ENCODE results near the gene FAM83B. TPM values are rescaled to one million over a fixed set of nuclear protein-coding genes. Genes with fewer than 3 reads are reported as not detected.

FAM83B gene
- total and polyA plus RNA-seq, 7 donors, result 0.04 to 1.7 (median 0.47) TPM

DNA sequence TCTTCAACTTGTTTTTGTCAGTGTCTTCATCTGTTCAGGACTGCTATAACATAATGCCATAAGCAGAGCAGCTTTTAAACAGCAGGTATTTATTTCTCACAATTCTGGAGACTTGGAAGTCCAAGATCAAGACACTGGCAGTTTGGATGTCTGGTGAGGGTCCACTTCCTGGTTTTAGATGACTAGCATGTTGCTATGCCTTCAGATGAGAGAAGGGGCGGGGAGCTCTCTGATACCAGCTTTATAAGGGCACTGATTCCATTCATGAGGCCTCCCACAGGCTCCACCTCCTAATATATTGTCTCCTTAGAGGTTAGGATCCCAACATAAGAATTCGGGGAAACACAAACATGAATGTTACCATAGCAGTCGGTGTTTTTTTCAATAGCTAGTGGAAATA is 52.9 kb downstream of the FAM83B start:
- TF ChIP-seq CTCF (IDR thresholded peaks at IDR 0.05), result no peak
- no peak for ATAC-seq
- Histone ChIP-seq H3K36me3 (ENCODE audit: insufficient read depth in 1 of 2, low read depth in 1 of 2) (no peaks in the 10 kb centered on the region), H3K27ac (no peak overlapping the region), H3K4me3 (no peak overlapping the region), H3K27me3 (ENCODE audit: insufficient read depth in 3 of 3, low read length in 2 of 3) (no peaks in the 10 kb centered on the region), H3K4me1 (no peaks in the 10 kb centered on the region), H3K9me3 (no peaks in the 10 kb centered on the region)
- 87 to 93% (median 88%) methylated on average over 3 of the region's 3 CpGs for WGBS, 3 donors
- intact Hi-C loops (cut with DNase I), result no loop called here
- DNase-seq, result no peak

GRCh38 chr6:54899986-54900385 is 53.4 kb downstream of the FAM83B start:
- no peak for ATAC-seq
- no peak for DNase-seq
- no peaks in the 10 kb centered on the region for H3K36me3 ChIP-seq (ENCODE audit: insufficient read depth in 1 of 2, low read depth in 1 of 2)
- TF ChIP-seq CTCF (IDR thresholded peaks at IDR 0.05), result no peak
- intact Hi-C loops (cut with DNase I), result no loop called here
- H3K4me1 ChIP-seq, result no peaks in the 10 kb centered on the region
- H3K27ac ChIP-seq, result no peak overlapping the region
- H3K4me3 ChIP-seq, result no peak overlapping the region
- H3K9me3 ChIP-seq, result no peaks in the 10 kb centered on the region
- no peaks in the 10 kb centered on the region for H3K27me3 ChIP-seq (ENCODE audit: insufficient read depth in 3 of 3, low read length in 2 of 3)

GRCh38 chr6:54900666-54901065 is 54.1 kb downstream of the FAM83B start:
- Histone ChIP-seq H3K4me3 (no peak overlapping the region), H3K36me3 (ENCODE audit: insufficient read depth in 1 of 2, low read depth in 1 of 2) (no peaks in the 10 kb centered on the region), H3K27ac (no peak overlapping the region), H3K9me3 (no peaks in the 10 kb centered on the region), H3K4me1 (no peaks in the 10 kb centered on the region), H3K27me3 (ENCODE audit: insufficient read depth in 3 of 3, low read length in 2 of 3) (no peaks in the 10 kb centered on the region)
- intact Hi-C loops (cut with DNase I), result no loop called here
- no peak for DNase-seq
- WGBS, 3 donors, result 86 to 97% (median 90%) methylated on average over 2 of the region's 2 CpGs
- no peak for ATAC-seq
- no peak for TF ChIP-seq CTCF (IDR thresholded peaks at IDR 0.05)

GRCh38 chr6:54903884-54904283 is 57.3 kb downstream of the FAM83B start:
- Histone ChIP-seq H3K27ac (no peak overlapping the region), H3K36me3 (ENCODE audit: insufficient read depth in 1 of 2, low read depth in 1 of 2) (no peaks in the 10 kb centered on the region), H3K9me3 (no peaks in the 10 kb centered on the region), H3K27me3 (ENCODE audit: insufficient read depth in 3 of 3, low read length in 2 of 3) (no peaks in the 10 kb centered on the region), H3K4me1 (no peaks in the 10 kb centered on the region), H3K4me3 (no peak overlapping the region)
- intact Hi-C loops (cut with DNase I), result no loop called here
- TF ChIP-seq CTCF (IDR thresholded peaks at IDR 0.05), result no peak
- no peak for ATAC-seq
- no peak for DNase-seq

GRCh38 chr6:54907355-54907754 is 60.8 kb downstream of the FAM83B start:
- DNase-seq (no peak), ATAC-seq (no peak)
- H3K4me3 ChIP-seq, result no peak overlapping the region
- whole genome bisulfite sequencing, 3 donors, result 60 to 86% (median 74%) methylated on average over 1 of the region's 1 CpG
- H3K27me3 ChIP-seq (ENCODE audit: insufficient read depth in 3 of 3, low read length in 2 of 3), result no peaks in the 10 kb centered on the region
- no peaks in the 10 kb centered on the region for H3K4me1 ChIP-seq
- no peak for TF ChIP-seq CTCF (IDR thresholded peaks at IDR 0.05)
- H3K27ac ChIP-seq, result no peak overlapping the region
- no peaks in the 10 kb centered on the region for H3K36me3 ChIP-seq (ENCODE audit: insufficient read depth in 1 of 2, low read depth in 1 of 2)
- no peaks in the 10 kb centered on the region for H3K9me3 ChIP-seq
- intact Hi-C loops (cut with DNase I), result no loop called here
